ENCODE measurements around the gene ILF3.

Gene ILF3

DNA sequence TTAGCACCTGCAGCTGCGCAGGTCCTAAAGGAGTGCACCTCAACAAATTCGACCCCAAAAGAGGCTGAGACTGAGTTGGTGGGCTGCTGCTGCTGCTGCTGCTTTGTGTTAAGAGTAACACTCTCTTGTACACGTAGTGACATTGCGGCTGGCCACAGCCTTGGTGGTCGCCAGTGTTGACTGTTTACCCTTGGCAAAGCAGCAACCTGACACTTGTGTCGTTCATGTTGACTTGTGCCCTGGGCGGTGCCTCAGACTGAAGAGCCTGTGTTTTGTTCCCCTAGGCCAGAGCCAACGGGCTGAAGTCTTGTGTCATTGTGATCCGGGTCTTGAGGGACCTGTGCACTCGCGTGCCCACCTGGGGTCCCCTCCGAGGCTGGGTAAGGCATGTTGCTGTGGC is 24.7 kb downstream of the ILF3 start:
- no peak for DNase-seq

- DNase-seq, result no peak
These were observed 25.6 kb downstream of the ILF3 start for GRCh38 chr19:10679743-10680142.

- DNase-seq, result no peak
These were observed 26.5 kb downstream of the ILF3 start for GRCh38 chr19:10680545-10681135.

DNA sequence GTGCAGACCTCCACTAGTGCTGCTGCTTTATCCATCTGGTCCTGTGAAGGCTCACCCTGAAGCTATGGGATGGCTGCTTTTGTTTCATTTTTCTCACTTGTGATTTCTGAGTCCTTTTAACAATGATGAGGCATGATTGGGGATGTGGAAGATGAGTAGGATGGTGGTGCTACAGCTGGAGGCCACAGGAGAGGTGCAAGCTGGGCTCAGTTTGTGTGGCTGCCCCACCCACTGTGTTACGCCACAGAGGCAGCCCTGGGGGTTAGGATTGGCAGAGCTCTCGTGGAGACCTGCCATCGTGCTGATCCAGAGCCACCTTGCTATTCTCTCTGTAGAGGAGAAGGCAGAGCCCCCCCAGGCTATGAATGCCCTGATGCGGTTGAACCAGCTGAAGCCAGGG is 27.5 kb downstream of the ILF3 start:
- no peak for DNase-seq

DNA sequence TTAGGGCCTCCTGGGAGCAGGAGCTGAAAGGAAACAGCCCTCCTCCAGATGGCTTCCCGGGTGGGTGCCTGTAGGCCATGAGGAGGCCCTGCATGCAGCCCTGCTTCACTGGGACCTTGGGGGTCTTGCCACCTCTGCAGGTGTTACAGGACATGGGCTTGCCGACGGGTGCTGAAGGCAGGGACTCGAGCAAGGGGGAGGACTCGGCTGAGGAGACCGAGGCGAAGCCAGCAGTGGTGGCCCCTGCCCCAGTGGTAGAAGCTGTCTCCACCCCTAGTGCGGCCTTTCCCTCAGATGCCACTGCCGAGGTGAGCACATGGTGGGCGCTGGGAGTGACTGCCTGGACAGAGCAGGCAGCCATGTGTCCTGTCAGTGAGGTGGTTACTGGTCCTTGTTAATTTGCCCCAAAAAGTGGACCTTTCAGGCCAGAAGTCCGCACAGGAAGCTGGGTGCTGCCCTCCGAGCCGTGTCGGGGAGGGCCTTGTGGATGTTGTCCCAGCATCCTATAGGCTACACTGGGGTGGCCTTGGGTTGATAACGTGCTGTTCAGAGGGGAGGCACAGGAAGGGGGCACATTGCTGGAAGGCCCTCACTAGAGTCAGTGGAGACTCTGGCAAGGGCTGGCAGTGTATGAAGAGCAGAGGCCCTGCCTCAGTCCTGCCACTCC is 28.4 kb downstream of the ILF3 start:
- DNase-seq, result no peak

GRCh38 chr19:10683064-10683426 is 28.9 kb downstream of the ILF3 start:
- DNase-seq, result no peak

DNA sequence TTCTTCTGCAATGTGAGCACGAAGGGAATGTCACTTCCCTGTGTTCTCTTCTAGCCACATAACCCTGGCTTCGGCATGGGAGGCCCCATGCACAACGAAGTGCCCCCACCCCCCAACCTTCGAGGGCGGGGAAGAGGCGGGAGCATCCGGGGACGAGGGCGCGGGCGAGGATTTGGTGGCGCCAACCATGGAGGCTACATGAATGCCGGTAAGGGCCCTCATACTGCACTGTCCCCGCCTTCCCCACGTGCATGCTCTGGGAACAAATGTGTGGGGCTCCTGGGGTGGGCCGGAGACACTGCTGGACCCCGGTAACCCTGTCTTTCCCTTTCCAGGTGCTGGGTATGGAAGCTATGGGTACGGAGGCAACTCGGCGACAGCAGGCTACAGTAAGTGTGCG is 29.4 kb downstream of the ILF3 start:
- DNase-seq, result no peak

DNA sequence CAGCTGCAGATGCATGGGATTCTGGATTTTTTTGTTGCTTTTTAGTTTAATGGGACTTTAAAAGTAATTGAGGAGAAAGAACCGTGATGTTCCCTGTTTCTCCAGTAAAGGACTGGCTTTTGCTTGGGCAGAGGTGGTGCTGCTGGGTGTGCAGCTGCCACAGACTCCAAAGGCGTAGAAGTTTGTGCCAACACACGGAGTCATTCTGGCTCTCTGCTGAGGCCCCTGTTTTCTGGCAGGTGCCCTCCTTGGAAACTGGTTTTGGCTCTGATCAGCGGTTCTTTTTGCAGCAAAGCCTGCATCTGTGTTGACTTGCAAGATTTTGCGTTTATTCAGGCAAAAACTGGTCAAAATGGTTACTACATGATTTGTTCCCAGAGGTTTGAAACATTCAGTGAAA is 31.1 kb downstream of the ILF3 start:
- no peak for DNase-seq

DNA sequence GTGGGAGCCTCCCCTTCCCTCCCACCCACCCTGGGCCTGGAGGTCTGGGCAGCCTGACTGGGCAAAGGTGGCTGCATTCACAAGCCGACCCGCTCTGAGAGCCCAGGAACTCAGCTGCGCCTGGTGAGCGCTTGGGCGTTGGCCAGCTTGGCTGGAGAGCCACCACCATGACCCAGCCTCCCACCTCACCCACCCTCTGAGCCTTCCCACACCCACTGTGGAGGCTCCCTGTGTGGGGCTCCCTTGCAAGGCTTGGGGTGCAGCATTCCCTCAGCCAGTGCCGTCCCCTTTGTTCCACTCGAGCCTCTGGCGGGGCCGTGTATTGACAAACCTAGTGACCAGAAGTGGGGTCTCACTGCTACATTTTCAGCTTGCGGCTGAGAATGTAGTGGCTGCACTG is 32.0 kb downstream of the ILF3 start:
- no peak for DNase-seq

GRCh38 chr19:10686661-10687517 is 32.7 kb downstream of the ILF3 start:
- DNase-seq, result no peak

DNA sequence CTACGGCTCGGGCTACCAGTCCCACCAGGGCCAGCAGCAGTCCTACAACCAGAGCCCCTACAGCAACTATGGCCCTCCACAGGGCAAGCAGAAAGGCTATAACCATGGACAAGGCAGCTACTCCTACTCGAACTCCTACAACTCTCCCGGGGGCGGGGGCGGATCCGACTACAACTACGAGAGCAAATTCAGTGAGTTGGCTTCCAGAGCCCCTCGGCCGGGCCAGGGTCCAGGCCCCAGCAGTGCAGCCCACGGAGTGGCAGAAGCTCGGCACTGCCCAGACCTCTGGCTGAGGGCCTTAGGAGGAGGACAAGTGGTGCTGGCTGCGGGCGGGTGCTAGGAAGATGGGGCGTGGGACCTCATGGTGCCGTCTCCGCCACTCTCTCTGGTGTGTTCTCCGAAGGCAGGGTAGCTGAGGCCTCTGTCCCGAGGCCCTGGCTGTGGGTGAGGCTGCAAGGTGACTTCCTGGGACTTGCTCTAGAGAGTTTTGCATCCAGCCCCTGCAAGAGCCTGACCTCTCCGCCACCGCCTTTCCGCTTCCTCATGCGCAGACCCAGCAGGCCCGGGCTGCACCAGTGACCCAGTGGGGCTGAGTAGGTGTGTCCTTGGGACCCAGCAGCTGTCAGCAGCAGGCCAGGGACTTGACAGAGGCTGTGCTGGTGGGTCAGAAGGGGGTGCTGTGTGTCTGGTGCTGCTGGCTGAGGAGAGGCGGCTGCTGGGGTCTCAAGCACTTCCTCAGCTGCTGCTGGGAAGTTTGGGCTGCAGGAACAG is 33.6 kb downstream of the ILF3 start:
- no peak for DNase-seq

DNA sequence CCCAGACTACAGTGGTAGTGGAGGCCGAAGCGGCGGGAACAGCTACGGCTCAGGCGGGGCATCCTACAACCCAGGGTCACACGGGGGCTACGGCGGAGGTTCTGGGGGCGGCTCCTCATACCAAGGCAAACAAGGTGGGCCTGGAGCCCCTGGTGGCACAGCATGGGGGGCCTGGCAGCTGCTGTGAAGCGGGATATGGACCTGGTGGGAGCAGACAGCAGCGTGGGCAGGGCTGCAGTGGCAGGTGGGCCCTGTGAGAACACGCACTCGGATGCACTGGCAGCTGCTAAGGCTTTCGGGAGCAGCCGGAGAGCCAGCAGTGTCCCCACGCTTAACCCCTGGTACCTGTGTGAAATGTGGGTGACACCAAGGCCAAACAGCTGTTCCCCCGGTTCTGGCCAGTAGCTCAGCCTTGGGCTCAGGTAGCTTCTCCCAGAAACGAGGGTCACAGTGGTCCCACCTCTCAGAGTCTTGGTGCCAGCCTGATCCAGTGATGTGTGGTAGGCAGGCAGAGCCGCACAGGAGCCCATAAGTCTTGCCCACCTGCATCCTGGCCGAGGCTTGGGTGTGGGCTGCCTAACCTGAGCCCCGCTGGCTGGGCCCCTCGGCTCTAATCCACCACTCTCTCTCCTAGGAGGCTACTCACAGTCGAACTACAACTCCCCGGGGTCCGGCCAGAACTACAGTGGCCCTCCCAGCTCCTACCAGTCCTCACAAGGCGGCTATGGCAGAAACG is 34.6 kb downstream of the ILF3 start:
- DNase-seq, result no peak

DNA sequence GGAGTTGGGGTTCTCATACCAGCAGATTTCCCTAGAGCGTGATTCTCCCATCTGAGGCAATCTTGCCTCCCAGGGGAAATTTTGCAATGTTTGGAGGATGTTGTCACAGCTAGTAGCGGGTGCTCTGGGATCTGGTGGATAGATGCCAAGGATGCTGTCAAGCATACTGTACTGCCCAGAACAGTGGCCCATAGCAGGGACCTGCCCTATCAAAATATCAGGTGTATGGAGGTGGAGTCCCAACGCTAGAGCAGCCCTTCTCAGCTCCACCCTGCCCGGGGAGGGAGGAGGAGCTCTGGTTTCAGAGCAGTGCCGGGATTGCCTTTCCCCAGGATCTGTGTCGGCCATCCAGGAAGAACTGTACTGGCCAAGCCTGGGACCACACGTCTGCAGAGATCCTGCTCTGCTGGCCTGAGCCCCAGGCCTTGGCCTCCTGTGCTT is 36.2 kb downstream of the ILF3 start:
- no peak for DNase-seq

DNA sequence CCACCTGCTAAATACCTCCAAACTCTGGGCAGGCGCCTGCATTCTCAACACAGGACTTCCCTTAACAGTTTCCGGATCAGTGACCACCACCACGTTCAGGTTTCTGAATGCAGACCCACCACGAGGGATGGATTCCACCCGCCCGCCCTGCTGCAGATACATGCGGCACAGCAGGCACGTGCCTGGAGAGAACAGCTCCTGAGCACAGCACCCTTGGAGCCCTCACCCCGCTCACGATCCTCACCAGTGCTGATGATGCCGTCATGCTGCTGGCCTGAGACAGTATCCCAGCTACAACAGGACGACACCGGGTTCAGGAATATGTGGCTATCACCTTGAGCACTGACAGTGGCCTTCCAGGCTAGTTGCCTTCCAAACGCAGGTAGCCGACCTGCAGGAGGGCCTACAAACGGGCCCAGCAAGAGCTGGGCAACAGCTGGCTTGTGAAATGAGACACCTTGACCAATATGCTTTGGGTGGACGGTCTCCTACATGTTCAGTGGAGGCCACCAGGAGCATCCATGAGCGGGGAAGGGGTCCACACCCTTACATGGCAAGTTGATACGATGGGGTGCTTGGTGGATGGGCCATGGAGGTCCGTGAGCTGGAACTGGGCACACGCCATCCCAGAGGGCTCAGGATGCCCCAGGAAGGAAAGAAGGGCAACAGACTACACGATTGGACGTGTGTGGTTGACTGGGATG is 37.2 kb downstream of the ILF3 start:
- DNase-seq, result no peak

GRCh38 chr19:10691883-10692282 is 37.7 kb downstream of the ILF3 start:
- DNase-seq, result no peak

GRCh38 chr19:10692673-10693264 is 38.6 kb downstream of the ILF3 start:
- no peak for DNase-seq

DNA sequence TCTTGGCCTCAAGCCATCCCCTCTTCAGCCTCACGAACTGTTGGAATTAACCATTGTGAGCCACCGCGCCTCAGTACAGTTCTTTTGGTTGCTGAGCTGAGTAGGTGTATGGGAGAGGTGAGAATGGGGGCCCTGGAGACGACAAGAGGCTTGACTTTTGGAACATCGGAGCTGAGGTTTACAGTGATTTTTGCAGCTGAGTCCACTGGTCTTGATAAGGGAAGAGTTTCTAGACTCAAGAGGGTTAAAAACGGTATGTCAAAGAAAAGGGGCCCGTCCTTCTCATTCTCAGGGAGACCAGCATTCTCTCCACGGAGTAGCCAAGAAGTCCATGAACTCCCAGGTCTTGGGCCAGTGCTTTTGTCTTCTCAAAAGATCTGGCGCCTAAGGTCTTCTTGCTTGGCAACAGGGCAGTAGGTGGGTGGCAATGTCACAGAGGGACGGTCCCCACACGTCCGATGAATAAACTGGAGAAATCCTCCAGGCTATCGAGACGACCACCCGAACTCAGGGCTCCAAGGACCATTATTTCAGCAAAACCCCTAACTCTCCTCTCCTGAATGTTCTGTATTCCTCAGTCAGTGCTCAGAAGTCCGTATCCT is 40.7 kb downstream of the ILF3 start:
- DNase-seq, result no peak

GRCh38 chr19:10695401-10696398 is 41.6 kb downstream of the ILF3 start:
- peak; percentile 49 to 81 (median 64) for DNase-seq

- peak in 3 of 4 experiments; percentile 27 to 60 (median 50) for DNase-seq
These were observed 45.6 kb downstream of the ILF3 start for GRCh38 chr19:10699650-10700335.
